ENCODE results near the gene TOX2.

The TOX2 gene

DNA sequence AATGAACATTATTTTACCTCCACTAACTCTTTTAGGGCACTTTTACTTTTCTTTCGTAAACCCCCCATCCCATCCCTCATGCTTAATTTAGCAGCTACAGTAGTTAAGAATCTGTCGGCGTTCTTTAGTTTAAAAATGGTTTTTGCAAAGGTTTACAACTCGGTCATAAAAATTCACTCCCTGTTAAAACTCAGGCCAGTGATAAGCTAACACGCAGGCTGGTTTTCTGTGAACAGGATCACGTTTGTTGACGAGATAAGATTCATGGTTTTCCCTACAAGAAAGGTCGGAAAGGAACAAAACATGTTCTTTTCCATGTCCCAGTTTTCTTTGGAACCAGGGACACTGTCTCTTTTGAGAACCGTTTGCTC lies 101.1 kb downstream of the TOX2 start (continued):
- TF ChIP-seq ZNF302 (tag by site-specific recombination; IDR thresholded peaks at IDR 0.05; ENCODE audit: low read depth) (no peak), ZBTB48 (tag by site-specific recombination; IDR thresholded peaks at IDR 0.05) (no peak), ZNF16 (tag by site-specific recombination; IDR thresholded peaks at IDR 0.05; ENCODE audit: low read depth) (no peak), SP3 (tag by site-specific recombination; IDR thresholded peaks at IDR 0.05) (no peak), ZNF404 (tag by site-specific recombination; IDR thresholded peaks at IDR 0.05) (no peak), ZNF169 (tag by site-specific recombination; IDR thresholded peaks at IDR 0.05) (no peak), ZNF600 (tag by site-specific recombination; IDR thresholded peaks at IDR 0.05) (peak; percentile 39; the same call in 1 of the 2 replicates), WT1 (tag by site-specific recombination; IDR thresholded peaks at IDR 0.05) (peak; percentile 70), TRIM28 (IDR thresholded peaks at IDR 0.05; ENCODE audit: borderline replicate concordance, low read length) (no peak), ZXDB (tag by site-specific recombination; IDR thresholded peaks at IDR 0.05) (peak; percentile 74), MYNN (tag by site-specific recombination; IDR thresholded peaks at IDR 0.05; ENCODE audit: borderline replicate concordance) (peak; percentile 1; the same call in 1 of the 2 replicates), ZBTB21 (tag by site-specific recombination; IDR thresholded peaks at IDR 0.05) (no peak), ZNF514 (tag by site-specific recombination; IDR thresholded peaks at IDR 0.05) (no peak), GFI1B (tag by site-specific recombination; IDR thresholded peaks at IDR 0.05) (no peak), ZNF366 (tag by site-specific recombination; conservative IDR thresholded peaks at IDR 0.05) (peak; percentile 37; the same call in 1 of the 2 replicates), ZBTB1 (tag by site-specific recombination; IDR thresholded peaks at IDR 0.05) (no peak), ZFP3 (tag by site-specific recombination; IDR thresholded peaks at IDR 0.05; ENCODE audit: low read depth) (0 out of 2 replicates have a peak, but pooled peaks have one; percentile 3), ZNF621 (tag by site-specific recombination; IDR thresholded peaks at IDR 0.05) (no peak), ZNF274 (IDR thresholded peaks at IDR 0.05; ENCODE audit: low read length) (no peak), ZNF274 (tag by site-specific recombination; IDR thresholded peaks at IDR 0.05; ENCODE audit: borderline replicate concordance) (no peak), RBAK (tag by site-specific recombination; IDR thresholded peaks at IDR 0.05) (no peak), ZNF624 (tag by site-specific recombination; IDR thresholded peaks at IDR 0.05) (no peak), ZNF324 (tag by site-specific recombination; IDR thresholded peaks at IDR 0.05) (no peak), ZNF239 (tag by site-specific recombination; IDR thresholded peaks at IDR 0.05) (no peak), ZNF426 (tag by site-specific recombination; IDR thresholded peaks at IDR 0.05) (no peak), ZNF654 (tag by site-specific recombination; IDR thresholded peaks at IDR 0.05; ENCODE audit: low read depth) (no peak), ZBTB17 (tag by site-specific recombination; IDR thresholded peaks at IDR 0.05) (0 out of 2 replicates have a peak, but pooled peaks have one; percentile 32), KLF1 (tag by site-specific recombination; IDR thresholded peaks at IDR 0.05) (no peak), ZNF830 (tag by site-specific recombination; IDR thresholded peaks at IDR 0.05; ENCODE audit: low read depth) (no peak), BCL11B (tag by site-specific recombination; IDR thresholded peaks at IDR 0.05; ENCODE audit: low read depth) (no peak)
- TF ChIP-seq, protein P1, sequence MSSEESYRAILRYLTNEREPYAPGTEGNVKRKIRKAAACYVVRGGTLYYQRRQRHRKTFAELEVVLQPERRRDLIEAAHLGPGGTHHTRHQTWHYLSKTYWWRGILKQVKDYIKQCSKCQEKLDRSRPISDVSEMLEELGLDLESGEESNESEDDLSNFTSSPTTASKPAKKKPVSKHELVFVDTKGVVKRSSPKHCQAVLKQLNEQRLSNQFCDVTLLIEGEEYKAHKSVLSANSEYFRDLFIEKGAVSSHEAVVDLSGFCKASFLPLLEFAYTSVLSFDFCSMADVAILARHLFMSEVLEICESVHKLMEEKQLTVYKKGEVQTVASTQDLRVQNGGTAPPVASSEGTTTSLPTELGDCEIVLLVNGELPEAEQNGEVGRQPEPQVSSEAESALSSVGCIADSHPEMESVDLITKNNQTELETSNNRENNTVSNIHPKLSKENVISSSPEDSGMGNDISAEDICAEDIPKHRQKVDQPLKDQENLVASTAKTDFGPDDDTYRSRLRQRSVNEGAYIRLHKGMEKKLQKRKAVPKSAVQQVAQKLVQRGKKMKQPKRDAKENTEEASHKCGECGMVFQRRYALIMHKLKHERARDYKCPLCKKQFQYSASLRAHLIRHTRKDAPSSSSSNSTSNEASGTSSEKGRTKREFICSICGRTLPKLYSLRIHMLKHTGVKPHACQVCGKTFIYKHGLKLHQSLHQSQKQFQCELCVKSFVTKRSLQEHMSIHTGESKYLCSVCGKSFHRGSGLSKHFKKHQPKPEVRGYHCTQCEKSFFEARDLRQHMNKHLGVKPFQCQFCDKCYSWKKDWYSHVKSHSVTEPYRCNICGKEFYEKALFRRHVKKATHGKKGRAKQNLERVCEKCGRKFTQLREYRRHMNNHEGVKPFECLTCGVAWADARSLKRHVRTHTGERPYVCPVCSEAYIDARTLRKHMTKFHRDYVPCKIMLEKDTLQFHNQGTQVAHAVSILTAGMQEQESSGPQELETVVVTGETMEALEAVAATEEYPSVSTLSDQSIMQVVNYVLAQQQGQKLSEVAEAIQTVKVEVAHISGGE (tag by site-specific recombination; conservative IDR thresholded peaks at IDR 0.05; ENCODE audit: low read depth): no peak
- TF ChIP-seq, protein P2, sequence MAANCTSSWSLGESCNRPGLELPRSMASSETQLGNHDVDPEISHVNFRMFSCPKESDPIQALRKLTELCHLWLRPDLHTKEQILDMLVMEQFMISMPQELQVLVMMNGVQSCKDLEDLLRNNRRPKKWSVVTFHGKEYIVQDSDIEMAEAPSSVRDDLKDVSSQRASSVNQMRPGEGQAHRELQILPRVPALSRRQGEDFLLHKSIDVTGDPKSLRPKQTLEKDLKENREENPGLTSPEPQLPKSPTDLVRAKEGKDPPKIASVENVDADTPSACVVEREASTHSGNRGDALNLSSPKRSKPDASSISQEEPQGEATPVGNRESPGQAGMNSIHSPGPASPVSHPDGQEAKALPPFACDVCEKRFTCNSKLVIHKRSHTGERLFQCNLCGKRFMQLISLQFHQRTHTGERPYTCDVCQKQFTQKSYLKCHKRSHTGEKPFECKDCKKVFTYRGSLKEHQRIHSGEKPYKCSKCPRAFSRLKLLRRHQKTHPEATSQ (tag by site-specific recombination; IDR thresholded peaks at IDR 0.05): no peak
- TF ChIP-seq, protein P3, sequence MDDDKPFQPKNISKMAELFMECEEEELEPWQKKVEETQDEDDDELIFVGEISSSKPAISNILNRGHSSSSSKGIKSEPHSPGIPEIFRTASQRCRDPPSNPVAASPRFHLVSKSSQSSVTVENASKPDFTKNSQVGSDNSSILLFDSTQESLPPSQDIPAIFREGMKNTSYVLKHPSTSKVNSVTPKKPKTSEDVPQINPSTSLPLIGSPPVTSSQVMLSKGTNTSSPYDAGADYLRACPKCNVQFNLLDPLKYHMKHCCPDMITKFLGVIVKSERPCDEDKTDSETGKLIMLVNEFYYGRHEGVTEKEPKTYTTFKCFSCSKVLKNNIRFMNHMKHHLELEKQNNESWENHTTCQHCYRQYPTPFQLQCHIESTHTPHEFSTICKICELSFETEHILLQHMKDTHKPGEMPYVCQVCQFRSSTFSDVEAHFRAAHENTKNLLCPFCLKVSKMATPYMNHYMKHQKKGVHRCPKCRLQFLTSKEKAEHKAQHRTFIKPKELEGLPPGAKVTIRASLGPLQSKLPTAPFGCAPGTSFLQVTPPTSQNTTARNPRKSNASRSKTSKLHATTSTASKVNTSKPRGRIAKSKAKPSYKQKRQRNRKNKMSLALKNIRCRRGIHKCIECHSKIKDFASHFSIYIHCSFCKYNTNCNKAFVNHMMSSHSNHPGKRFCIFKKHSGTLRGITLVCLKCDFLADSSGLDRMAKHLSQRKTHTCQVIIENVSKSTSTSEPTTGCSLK (tag by site-specific recombination; IDR thresholded peaks at IDR 0.05): no peak
- TF ChIP-seq, protein P4, sequence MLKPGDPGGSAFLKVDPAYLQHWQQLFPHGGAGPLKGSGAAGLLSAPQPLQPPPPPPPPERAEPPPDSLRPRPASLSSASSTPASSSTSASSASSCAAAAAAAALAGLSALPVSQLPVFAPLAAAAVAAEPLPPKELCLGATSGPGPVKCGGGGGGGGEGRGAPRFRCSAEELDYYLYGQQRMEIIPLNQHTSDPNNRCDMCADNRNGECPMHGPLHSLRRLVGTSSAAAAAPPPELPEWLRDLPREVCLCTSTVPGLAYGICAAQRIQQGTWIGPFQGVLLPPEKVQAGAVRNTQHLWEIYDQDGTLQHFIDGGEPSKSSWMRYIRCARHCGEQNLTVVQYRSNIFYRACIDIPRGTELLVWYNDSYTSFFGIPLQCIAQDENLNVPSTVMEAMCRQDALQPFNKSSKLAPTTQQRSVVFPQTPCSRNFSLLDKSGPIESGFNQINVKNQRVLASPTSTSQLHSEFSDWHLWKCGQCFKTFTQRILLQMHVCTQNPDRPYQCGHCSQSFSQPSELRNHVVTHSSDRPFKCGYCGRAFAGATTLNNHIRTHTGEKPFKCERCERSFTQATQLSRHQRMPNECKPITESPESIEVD (tag by site-specific recombination; IDR thresholded peaks at IDR 0.05): peak; percentile 95

Data from HEK293 (cell line).